GM12865 (cell line): ENCODE data around the gene CEP164.

ENCODE experiments used
- DNase-seq: peaks from one replicate; pipeline ENCODE4 v3.0.0; 2010; ENCODE audit warnings: low read depth
- H3K4me3 ChIP-seq: 2 replicates; pipeline ENCODE4 v1.5.1; 2011; ENCODE audit warnings: mild to moderate bottlenecking, low read depth, low read length, control low read depth
- TF ChIP-seq, protein P1 (sequence below): IDR thresholded peaks from 2 replicates; pipeline ENCODE4 v1.5.1; 2011; ENCODE audit warnings: low read length, control low read depth, low read depth, inconsistent platforms; ENCODE audit not compliant: insufficient read depth; ENCODE audit errors: missing control alignments

The CEP164 gene

DNA sequence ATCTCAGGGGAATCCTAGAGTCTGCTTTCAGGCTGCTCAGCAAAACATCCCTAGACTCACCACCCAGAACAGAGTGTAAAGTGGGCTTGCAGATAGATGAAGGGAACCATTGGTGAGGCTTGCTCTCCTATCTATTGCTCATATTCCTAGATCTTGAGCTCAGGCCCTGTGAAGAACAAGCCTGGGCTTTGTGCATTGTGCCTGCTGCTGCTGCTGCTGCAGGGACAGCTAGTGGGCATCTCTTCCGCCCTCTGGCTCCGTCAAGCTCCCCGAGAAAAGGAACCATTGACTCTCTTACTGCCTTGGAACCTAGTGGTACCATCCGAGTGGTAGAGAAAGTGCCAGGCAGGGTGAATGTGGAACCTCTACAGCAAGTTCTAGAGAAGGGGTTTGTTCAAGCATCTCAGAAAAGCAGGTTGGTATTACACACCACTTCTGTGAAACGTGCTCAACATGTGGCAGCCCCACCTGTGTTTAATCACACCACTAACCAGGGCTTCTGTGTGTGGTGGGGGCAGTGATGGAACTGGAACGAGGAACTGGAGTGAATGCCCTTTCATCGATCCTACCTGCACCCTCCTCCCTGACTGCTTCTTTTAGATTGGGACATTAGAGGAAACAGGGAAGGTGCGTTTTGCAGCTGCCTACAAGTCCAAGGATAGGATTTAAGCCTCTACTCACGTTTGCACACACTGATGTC lies 32.1 kb upstream of the CEP164 start:
- TF ChIP-seq, protein P1, sequence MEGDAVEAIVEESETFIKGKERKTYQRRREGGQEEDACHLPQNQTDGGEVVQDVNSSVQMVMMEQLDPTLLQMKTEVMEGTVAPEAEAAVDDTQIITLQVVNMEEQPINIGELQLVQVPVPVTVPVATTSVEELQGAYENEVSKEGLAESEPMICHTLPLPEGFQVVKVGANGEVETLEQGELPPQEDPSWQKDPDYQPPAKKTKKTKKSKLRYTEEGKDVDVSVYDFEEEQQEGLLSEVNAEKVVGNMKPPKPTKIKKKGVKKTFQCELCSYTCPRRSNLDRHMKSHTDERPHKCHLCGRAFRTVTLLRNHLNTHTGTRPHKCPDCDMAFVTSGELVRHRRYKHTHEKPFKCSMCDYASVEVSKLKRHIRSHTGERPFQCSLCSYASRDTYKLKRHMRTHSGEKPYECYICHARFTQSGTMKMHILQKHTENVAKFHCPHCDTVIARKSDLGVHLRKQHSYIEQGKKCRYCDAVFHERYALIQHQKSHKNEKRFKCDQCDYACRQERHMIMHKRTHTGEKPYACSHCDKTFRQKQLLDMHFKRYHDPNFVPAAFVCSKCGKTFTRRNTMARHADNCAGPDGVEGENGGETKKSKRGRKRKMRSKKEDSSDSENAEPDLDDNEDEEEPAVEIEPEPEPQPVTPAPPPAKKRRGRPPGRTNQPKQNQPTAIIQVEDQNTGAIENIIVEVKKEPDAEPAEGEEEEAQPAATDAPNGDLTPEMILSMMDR: no peak
- DNase-seq: no peak
- no peak overlapping the region for H3K4me3 ChIP-seq

DNA sequence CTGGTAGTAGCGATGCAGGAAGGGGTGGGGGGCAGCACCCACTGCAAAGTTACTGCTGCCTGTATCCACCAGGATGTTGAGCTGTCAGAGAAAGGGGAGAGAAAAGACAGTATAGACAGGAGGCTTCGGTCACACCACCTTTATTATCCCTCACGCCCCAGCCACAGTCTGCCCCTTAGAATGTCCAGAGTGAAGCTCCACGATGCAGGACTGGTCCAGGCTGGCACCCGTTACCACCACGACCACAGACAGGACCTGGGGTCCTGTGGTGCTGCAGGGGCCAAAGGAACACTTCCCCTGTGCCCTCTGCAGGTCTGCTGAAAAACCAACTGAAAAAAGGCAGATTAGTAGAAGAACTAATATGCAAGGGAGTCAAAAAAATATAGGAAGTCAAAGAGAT lies 30.8 kb upstream of the CEP164 start:
- no peak for DNase-seq
- TF ChIP-seq, protein P1: no peak
- no peak overlapping the region for H3K4me3 ChIP-seq

DNA sequence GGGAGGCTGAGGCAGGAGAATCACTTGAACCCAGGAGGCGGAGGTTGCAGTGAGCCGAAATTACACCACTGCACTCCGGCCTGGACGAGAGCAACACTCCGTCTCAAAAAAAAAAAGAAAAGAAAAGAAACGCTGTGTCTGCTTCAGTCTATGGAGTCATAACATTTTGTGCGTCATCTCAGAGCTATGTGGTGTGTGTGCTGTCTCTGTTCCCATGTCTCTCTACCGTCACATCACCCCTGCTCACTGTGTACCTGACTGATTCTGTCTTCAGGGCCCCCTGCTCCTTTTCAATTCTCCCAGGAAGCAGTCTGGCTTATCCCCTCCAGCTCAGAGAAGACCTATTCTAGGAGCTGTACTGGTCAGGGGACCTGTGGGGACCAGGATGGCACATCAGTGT lies 29.5 kb upstream of the CEP164 start:
- TF ChIP-seq, protein P1: no peak
- no peak for DNase-seq
- no peak overlapping the region for H3K4me3 ChIP-seq

DNA sequence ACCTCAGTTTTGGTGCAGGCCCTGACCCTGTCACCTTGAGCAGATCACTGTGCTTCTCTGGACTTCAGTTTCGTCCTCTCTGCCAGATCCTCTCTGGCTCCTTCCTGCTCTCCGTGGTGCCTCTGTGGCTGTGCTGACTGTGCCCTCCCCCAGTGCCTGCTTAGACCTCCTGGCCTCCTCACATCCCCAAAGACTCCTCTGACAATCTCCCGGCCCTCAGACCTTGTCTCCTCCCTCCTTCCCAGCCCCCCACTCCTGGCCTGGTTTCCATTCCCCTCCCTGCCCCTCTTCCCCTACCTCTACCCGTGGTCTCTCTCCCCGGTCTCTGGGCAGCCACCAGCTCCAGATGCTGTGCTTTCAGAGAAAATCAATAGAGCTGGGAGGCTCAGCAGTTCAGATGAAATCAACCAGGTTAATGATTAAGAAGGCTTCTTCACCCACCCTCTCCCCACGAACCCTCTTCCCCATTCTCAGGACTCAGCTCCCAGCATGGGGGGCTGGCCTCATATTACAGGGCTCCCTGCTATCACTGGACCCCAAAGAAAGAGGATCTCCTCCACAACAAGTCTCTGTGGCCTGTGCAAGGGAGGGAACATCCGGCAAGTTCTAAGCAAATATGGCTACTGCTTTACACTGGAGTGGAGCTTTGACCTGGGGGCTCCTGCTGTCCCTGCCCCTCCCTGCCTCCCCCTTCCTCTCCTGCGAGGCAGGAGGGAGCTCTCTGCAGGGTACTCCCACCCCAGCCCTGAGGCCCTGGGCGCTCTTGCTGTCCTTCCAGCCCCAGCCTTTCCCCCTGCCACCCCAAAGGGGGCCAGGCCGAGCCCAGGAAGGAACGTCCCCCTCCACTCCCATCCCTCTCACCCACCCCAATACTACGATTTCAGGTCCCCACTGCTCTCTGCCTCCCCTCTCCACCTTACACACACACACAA lies 28.0 kb upstream of the CEP164 start:
- TF ChIP-seq, protein P1: no peak
- DNase-seq: no peak
- H3K4me3 ChIP-seq: no peak overlapping the region

DNA sequence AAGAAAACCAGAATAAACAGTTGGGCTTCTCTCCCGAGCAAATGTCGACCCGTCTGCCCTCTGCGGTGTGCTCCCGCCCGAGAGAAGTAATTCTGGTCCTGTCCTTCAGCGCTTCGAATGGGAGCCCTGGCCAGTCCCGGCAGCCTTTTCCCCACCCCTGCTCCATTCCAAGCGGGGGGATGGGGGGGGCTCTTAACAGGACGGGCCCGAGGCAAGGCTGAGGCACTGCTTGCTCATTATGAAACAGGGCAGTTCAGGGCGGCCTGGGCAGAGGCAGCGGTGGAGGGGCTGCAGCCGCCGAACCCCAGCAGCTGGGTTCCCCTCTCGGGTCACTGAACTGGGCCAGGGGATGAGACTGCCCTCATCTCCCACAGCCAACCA lies 27.4 kb upstream of the CEP164 start:
- DNase-seq: no peak
- TF ChIP-seq, protein P1: no peak
- H3K4me3 ChIP-seq: no peak overlapping the region

DNA sequence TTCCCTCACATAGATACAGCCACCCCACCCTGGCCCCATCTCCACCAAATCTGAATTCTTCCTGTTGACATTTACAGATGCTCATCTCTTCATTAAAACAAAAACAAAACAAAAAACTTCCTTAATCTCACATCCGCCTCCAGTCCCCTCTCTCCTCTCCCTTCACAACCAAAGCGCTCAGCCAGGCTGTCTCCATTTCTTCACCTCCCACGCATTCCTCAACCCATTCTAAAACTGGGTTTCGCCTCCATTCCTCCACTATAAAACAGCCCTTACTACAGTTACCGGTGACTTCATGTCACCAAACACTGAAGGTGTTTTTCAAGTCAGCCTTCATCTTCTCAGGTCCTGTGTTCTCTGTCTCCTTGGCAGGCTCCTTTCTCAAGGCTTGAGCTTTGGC lies 26.9 kb upstream of the CEP164 start:
- DNase-seq: no peak
- TF ChIP-seq, protein P1: no peak
- H3K4me3 ChIP-seq: no peak overlapping the region
